GM23248 (cell line): Measurements from ENCODE around the gene MEIKIN.

Source experiments
- EZH2 ChIP-seq: fragments of 200-600 bp; sonication (generic); IDR thresholded peaks from 2 replicates; pipeline ENCODE4 v1.6.1; 2018; ENCODE audit warnings: antibody characterized with exemption, mild to moderate bottlenecking; ENCODE audit not compliant: insufficient read depth, poor library complexity, severe bottlenecking
- EZH2phosphoT487 ChIP-seq: fragments of 200-600 bp; sonication (generic); IDR thresholded peaks from 2 replicates; pipeline ENCODE4 v1.6.1; 2018; ENCODE audit warnings: antibody characterized with exemption, moderate library complexity, mild to moderate bottlenecking, low read depth; ENCODE audit not compliant: insufficient read depth

- no peak for TF ChIP-seq EZH2
- TF ChIP-seq EZH2phosphoT487: no peak
These were observed 158.4 kb downstream of the MEIKIN start for GRCh38 chr5:131786900-131787692.
